ENCODE results near the gene AOC2.

- TF ChIP-seq CTCF (IDR thresholded peaks at IDR 0.05) (no peak), POLR2A (IDR thresholded peaks at IDR 0.05) (no peak)
Observed at GRCh38 chr17:42857389-42857788, 13.0 kb downstream of the AOC2 start.

Measured in vagina (tissue), 2 donors.